ENCODE results near the gene ENTPD7. TPM values are rescaled to one million over a fixed set of nuclear protein-coding genes. Genes with fewer than 3 reads are reported as not detected.
A peak's percentile ranks its signal among the peaks of the same experiment; 100 is the strongest.

The ENTPD7 gene
- total RNA-seq, 2 donors from 2014 or later: 2.6 to 3.1 TPM

DNA sequence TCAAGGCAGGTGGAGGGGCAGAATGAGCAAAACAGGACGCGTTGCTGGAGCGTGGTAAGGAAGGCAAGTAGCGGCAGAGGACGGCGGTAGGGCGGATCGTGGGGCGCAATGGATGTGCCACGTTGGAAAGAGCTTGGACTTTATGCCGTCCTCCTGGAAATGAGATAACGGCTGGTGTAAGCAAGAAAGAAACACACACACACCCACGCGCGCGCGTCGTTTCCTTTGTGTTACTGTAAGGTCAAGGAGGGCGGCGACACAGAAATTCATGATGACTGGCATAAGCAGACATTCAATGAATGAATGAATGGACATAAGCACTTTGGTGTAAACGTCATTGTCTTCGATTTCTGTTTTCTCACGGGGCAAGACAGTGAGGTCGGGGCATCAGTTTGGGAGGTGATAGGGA lies 683 bp upstream of the ENTPD7 start:
- H3K36me3 Mint-ChIP-seq (ENCODE audit: low read depth): peaks cover 12% of the 10 kb centered on the region
- ATAC-seq (peak; percentile 5), DNase-seq (no peak)
- H3K4me3 Mint-ChIP-seq: peak overlapping the region; percentile 94
- peaks cover 38% of the 10 kb centered on the region for H3K27me3 Mint-ChIP-seq
- no peaks in the 10 kb centered on the region for H3K9me3 ChIP-seq (ENCODE audit: control insufficient read depth, low read length, poor library complexity, severe bottlenecking)
- H3K4me1 Mint-ChIP-seq: peaks cover 24% of the 10 kb centered on the region
- peak overlapping the region; percentile 87 for H3K27ac Mint-ChIP-seq

DNA sequence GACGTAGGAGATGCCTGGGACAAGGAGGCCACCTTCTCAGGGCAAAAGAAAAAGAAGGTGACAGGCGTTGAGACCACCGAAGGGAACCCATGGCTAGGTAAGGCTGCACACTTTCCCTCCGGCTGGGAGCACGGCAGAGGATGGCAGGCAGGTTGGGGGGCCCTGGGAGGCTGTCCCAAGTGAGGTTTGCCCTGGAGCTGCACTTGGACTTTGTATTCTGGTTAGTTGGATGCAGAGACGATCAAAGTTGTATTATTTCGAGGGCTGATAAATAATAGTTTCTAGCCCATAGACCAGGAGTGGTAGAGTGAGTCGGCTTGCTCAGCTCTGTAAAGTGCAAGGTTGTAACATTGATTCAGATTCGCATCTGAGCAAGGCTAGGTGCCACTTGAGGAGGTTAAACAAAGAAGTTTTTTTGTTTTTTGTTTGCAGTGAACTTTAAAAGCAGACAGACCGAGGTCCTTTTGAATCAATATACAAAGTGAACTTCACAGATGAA lies 608 bp downstream of the ENTPD7 start:
- H3K9me3 ChIP-seq (ENCODE audit: control insufficient read depth, low read length, poor library complexity, severe bottlenecking): no peaks in the 10 kb centered on the region
- H3K27me3 Mint-ChIP-seq: peaks cover 29% of the 10 kb centered on the region
- peak overlapping the region; percentile 87 for H3K27ac Mint-ChIP-seq
- peak overlapping the region; percentile 94 for H3K4me3 Mint-ChIP-seq
- no peak for ATAC-seq
- DNase-seq: no peak
- peaks cover 22% of the 10 kb centered on the region for H3K4me1 Mint-ChIP-seq
- peaks cover 12% of the 10 kb centered on the region for H3K36me3 Mint-ChIP-seq (ENCODE audit: low read depth)

DNA sequence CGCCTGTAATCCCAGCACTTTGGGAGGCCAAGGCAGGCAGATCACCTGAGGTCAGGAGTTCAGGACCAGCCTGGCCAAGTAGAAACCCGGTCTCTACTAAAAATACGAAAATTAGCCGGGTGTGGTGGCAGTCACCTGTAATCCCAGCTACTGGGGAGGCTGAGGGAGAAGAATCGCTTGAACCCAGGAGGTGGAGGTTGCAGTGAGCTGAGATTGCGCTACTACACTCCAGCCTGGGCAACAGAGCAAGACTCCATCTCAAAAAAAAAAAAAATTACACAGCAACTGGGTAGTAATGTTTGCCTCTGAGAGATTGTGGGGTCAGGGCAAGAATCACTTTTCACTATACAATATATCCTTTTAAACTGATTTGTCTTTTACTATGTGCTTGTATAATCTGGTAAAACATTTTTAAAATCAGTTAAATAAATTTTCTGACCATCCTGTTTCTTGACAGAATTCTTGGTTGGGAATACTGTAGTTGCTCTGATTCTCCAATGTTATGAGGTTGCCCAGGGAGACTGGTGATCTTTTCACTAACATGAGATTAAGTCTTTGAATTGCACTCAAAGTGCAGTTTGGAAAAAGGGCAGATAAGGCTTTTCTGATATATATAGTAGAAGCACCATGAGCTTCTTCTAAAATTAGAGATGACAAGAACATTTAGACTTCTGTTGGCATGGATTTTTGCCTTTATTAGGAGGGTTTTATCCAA lies 1.5 kb downstream of the ENTPD7 start:
- ATAC-seq (no peak), DNase-seq (no peak)
- Mint-ChIP-seq H3K4me1 (peaks cover 22% of the 10 kb centered on the region), H3K27ac (no peak overlapping the region), H3K4me3 (no peak overlapping the region), H3K36me3 (ENCODE audit: low read depth) (peaks cover 12% of the 10 kb centered on the region), H3K27me3 (peaks cover 24% of the 10 kb centered on the region)
- no peaks in the 10 kb centered on the region for H3K9me3 ChIP-seq (ENCODE audit: control insufficient read depth, low read length, poor library complexity, severe bottlenecking)

DNA sequence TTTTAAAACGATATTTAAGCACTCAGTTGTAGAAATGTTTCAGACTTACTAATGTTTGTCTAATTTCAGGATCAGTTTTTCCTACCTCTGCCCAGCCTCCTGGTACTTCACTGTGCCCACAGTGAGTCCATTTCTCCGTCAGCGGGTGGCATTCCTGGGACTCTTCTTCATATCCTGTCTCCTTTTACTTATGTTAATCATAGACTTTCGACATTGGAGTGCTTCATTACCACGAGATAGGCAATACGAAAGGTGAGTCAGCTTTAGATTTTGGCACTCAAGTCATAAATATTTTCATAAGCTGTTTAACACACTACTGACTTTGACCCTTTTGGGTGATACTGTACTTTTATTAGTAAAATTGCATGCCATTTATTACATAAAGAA lies 2.1 kb downstream of the ENTPD7 start:
- DNase-seq (no peak), ATAC-seq (no peak)
- peaks cover 18% of the 10 kb centered on the region for H3K27me3 Mint-ChIP-seq
- H3K4me3 Mint-ChIP-seq: peak overlapping the region; percentile 21
- H3K27ac Mint-ChIP-seq: no peak overlapping the region
- H3K4me1 Mint-ChIP-seq: peaks cover 22% of the 10 kb centered on the region
- H3K9me3 ChIP-seq (ENCODE audit: control insufficient read depth, low read length, poor library complexity, severe bottlenecking): no peaks in the 10 kb centered on the region
- peaks cover 8% of the 10 kb centered on the region for H3K36me3 Mint-ChIP-seq (ENCODE audit: low read depth)

DNA sequence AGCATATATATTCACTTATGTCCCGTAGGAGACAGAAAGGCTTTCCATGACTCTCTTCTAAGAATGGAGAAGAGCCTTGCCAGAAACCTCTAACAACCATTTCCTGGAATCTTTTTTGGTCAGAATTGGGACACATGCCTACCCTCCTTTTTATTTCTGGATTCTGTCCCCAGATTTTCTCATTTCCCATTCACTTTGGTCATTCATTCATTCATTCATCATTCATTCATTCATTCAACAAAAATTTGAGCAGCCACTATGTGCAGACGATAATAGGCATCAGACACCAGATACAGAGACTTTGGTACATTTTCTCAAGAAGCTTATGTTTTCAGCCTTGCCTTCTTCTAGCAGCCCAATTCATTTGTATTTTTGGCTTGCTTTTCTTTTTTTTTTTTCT lies 6.0 kb downstream of the ENTPD7 start:
- Mint-ChIP-seq H3K27me3 (no peaks in the 10 kb centered on the region), H3K4me1 (peaks cover 7% of the 10 kb centered on the region), H3K36me3 (ENCODE audit: low read depth) (peaks cover 3% of the 10 kb centered on the region), H3K4me3 (no peak overlapping the region), H3K27ac (no peak overlapping the region)
- no peak for ATAC-seq
- no peaks in the 10 kb centered on the region for H3K9me3 ChIP-seq (ENCODE audit: control insufficient read depth, low read length, poor library complexity, severe bottlenecking)
- DNase-seq: no peak

DNA sequence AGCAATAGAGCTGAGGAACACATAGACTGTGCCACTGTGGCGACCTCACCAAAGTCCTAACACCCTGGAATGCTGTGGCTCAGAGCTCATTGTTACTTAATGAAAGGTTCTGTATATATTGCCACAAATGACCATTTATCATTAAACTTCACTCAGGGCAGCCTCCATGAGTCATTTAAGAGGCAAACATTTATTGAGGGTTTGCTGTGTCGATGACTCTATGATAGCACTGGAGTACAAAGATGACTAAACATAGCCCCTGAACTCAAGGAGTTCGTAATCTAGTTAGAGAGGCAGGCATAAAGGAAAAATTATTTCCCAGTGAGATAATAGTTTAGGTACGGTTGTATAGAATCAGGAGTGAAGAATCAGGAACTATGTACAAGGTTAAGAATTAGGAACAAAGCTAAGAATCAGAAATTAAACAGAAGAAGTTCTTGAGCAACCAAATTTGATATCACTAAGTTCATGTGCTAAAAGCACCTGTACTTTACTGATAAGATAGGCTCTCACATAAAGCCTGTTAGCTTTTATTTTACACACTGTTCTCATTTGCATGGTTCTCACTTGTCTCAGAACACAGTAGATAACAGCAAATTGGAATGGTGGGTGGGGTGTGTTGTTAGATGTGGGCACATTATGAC lies 7.9 kb downstream of the ENTPD7 start:
- ATAC-seq: no peak
- H3K36me3 Mint-ChIP-seq (ENCODE audit: low read depth): peaks cover 3% of the 10 kb centered on the region

DNA sequence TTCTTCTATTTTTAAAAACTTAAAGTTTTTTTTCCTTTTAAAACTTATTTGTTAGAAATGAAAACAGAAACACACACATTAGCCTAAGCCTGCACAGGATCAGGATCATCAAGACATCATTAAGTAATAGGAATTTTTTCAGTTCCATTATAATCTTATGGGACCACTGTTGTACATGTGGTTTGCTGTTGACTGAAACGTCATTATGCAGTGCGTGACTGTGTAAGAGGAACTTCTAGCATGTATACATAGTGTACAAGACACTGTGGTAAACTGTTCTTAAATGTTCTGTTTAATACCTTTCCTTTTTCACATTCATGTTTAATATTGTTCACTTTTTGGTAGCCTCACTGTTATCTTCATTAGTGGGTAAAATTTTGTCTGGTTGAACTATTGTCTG lies 12.1 kb downstream of the ENTPD7 start:
- no peaks in the 10 kb centered on the region for H3K27me3 Mint-ChIP-seq
- H3K27ac Mint-ChIP-seq: no peak overlapping the region
- DNase-seq (no peak), ATAC-seq (no peak)
- no peaks in the 10 kb centered on the region for H3K9me3 ChIP-seq (ENCODE audit: control insufficient read depth, low read length, poor library complexity, severe bottlenecking)
- H3K36me3 Mint-ChIP-seq (ENCODE audit: low read depth): no peaks in the 10 kb centered on the region
- peaks cover 4% of the 10 kb centered on the region for H3K4me1 Mint-ChIP-seq
- H3K4me3 Mint-ChIP-seq: no peak overlapping the region

More for the DNA sequence above, 7.9 kb downstream of the ENTPD7 start:
- Mint-ChIP-seq H3K4me3 (no peak overlapping the region), H3K27me3 (no peaks in the 10 kb centered on the region), H3K27ac (no peak overlapping the region), H3K4me1 (peaks cover 2% of the 10 kb centered on the region)
- DNase-seq: no peak
- H3K9me3 ChIP-seq (ENCODE audit: control insufficient read depth, low read length, poor library complexity, severe bottlenecking): no peaks in the 10 kb centered on the region

DNA sequence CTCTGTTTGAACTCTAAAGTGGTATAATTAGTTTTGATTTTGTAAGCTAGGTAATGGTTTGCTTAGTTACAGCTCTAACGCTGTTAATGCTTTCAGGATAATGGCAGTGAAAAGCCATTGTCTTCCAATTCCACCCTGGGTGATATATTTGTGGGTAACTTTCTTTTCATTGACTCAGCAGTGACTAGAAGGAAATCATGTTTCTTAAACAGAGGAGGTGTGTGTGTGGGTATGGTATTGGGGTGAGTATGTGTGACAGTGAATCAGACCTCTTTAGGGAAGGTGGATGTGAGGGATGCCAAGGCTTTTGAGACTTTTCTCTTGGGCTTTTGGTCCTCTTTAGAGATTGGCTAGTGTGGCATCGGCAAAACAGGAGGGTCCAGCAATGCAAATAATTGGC lies 13.6 kb downstream of the ENTPD7 start:
- H3K4me1 Mint-ChIP-seq: peaks cover 4% of the 10 kb centered on the region
- DNase-seq (no peak), ATAC-seq (no peak)
- no peaks in the 10 kb centered on the region for H3K27me3 Mint-ChIP-seq
- no peak overlapping the region for H3K4me3 Mint-ChIP-seq
- no peak overlapping the region for H3K27ac Mint-ChIP-seq
- H3K36me3 Mint-ChIP-seq (ENCODE audit: low read depth): no peaks in the 10 kb centered on the region
- H3K9me3 ChIP-seq (ENCODE audit: control insufficient read depth, low read length, poor library complexity, severe bottlenecking): no peaks in the 10 kb centered on the region

DNA sequence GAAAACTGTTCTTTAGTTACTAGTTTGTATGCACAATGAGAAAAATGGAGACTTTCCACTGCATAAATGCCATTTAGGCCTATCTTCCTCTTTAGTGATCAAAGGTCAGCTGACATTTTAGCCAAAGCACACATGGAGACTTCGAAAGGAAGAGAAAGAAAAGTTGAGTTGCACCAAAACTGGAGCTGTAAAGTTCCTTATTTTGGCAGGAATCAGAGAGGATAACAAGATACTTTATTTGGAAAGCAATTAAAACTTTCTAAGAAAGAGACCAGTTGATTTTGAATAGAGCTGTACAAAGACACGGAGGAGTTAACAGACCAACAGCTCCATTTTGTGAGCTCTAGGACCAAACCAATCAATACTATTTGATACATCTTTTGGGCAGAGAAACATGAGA lies 14.2 kb downstream of the ENTPD7 start:
- no peaks in the 10 kb centered on the region for H3K27me3 Mint-ChIP-seq
- H3K4me3 Mint-ChIP-seq: no peak overlapping the region
- no peaks in the 10 kb centered on the region for H3K36me3 Mint-ChIP-seq (ENCODE audit: low read depth)
- peaks cover 4% of the 10 kb centered on the region for H3K4me1 Mint-ChIP-seq
- H3K9me3 ChIP-seq (ENCODE audit: control insufficient read depth, low read length, poor library complexity, severe bottlenecking): no peaks in the 10 kb centered on the region
- DNase-seq (no peak), ATAC-seq (no peak)
- no peak overlapping the region for H3K27ac Mint-ChIP-seq

DNA sequence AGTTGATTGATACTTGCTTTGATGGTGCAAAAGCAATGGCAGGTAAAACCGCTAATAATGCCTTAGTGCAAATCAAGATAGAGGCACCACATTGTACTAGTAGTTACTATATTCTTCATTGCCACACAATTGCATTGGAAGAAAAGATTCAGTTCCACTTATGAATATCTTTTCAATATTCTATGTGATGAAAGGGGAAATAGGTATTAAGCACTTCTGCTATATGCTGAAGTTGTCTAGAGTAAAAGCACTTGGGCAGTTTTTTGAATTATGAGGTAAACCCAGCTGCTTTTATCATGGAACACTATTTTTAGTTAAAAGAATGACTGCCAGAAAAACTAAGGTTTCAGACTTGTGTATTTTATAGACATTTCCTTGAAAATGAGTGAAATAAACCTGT lies 15.5 kb downstream of the ENTPD7 start:
- H3K9me3 ChIP-seq (ENCODE audit: control insufficient read depth, low read length, poor library complexity, severe bottlenecking): no peaks in the 10 kb centered on the region
- DNase-seq: no peak
- no peak for ATAC-seq
- Mint-ChIP-seq H3K4me3 (no peak overlapping the region), H3K27ac (no peak overlapping the region), H3K4me1 (peaks cover 4% of the 10 kb centered on the region), H3K36me3 (ENCODE audit: low read depth) (no peaks in the 10 kb centered on the region), H3K27me3 (no peaks in the 10 kb centered on the region)

DNA sequence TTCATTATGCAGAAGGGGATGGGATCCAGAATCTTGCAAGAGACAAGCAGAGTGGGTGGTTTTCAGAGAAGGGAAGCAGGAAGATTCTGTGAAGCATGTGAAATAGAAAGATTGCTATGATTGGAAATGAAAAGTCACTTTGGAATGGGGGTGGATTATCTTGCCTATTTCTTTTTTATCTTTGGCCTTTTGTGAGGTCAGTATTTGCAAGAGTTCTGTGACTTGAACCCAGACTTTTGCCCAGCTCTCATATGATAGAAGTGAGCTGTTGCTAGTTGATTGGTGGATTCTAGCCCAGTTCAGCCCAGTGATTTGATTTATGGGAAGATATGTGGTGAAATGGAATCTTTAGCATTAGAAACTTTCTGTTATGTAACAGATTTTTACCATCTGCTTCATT lies 17.1 kb downstream of the ENTPD7 start:
- no peak overlapping the region for H3K27ac Mint-ChIP-seq
- no peaks in the 10 kb centered on the region for H3K27me3 Mint-ChIP-seq
- no peak for ATAC-seq
- H3K9me3 ChIP-seq (ENCODE audit: control insufficient read depth, low read length, poor library complexity, severe bottlenecking): no peaks in the 10 kb centered on the region
- peaks cover 4% of the 10 kb centered on the region for H3K4me1 Mint-ChIP-seq
- DNase-seq: no peak
- H3K4me3 Mint-ChIP-seq: no peak overlapping the region
- peaks cover 2% of the 10 kb centered on the region for H3K36me3 Mint-ChIP-seq (ENCODE audit: low read depth)

DNA sequence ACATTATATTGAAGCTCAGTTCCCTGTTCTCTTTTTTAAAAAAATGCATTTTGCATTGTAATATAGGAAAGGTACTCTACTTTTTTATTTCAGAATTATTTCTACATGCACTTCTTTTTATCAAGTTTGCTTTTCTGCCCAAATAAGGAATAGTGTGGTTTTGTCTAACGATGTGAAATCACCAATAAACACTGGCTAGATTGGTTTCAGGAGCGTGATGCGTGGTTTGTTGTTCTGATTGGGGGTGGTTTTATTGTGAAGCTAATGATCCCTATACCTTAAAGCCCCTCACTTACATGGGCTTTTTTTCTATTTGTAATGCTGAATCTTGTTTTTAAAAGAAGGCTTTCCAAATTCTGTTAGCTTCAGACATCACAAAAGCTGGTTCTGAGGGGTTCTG lies 17.6 kb downstream of the ENTPD7 start:
- Mint-ChIP-seq H3K4me1 (peaks cover 4% of the 10 kb centered on the region), H3K27ac (no peak overlapping the region), H3K27me3 (no peaks in the 10 kb centered on the region), H3K36me3 (ENCODE audit: low read depth) (peaks cover 2% of the 10 kb centered on the region), H3K4me3 (no peak overlapping the region)
- H3K9me3 ChIP-seq (ENCODE audit: control insufficient read depth, low read length, poor library complexity, severe bottlenecking): no peaks in the 10 kb centered on the region
- ATAC-seq: no peak
- DNase-seq: no peak

DNA sequence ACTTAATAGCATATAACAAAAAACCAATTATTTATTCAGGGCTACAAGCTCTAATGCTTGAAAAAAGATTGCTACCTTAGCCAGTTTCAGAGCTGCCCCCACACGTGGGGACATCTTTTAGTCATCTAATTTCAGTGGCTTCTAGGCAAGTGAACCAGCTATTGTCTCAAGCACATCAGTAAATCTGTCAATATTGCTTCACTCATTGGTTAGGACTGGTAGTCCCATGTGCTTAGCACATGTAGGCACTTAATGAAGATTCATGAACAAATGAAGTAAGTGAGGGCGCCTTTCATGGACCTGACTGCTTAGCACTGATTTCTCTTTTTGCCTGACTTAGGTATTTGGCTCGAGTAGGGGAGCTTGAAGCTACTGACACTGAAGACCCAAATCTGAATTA lies 19.6 kb downstream of the ENTPD7 start:
- no peak overlapping the region for H3K27ac Mint-ChIP-seq
- ATAC-seq (no peak), DNase-seq (no peak)
- H3K27me3 Mint-ChIP-seq: no peaks in the 10 kb centered on the region
- H3K4me3 Mint-ChIP-seq: no peak overlapping the region
- H3K9me3 ChIP-seq (ENCODE audit: control insufficient read depth, low read length, poor library complexity, severe bottlenecking): no peaks in the 10 kb centered on the region
- peaks cover under 1% of the 10 kb centered on the region for H3K4me1 Mint-ChIP-seq
- H3K36me3 Mint-ChIP-seq (ENCODE audit: low read depth): peaks cover 2% of the 10 kb centered on the region

DNA sequence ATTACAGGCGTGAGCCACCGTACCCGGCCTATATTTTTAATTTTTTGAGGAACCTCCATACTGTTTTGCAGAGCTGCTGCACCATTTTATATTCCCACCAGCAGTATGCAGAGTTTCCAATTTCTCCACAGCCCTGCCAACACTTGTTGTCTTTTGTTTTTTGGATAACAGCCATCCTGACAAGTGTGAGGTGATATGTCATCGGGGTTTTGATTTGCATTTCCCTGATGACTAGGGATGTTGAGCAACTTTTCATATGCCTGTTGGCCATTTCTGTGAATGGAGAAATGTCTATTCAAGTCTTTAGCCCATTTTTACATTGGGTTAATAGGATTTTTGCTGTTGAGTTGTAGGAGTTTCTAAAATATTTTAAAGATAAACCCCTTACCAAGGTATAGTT lies 22.2 kb downstream of the ENTPD7 start:
- Mint-ChIP-seq H3K4me1 (peaks cover 3% of the 10 kb centered on the region), H3K4me3 (no peak overlapping the region), H3K36me3 (ENCODE audit: low read depth) (peaks cover 4% of the 10 kb centered on the region), H3K27ac (no peak overlapping the region), H3K27me3 (no peaks in the 10 kb centered on the region)
- ATAC-seq (no peak), DNase-seq (no peak)
- H3K9me3 ChIP-seq (ENCODE audit: control insufficient read depth, low read length, poor library complexity, severe bottlenecking): no peaks in the 10 kb centered on the region

All from T-helper 17 cell (primary cell).